GM12878 (cell line): ENCODE results near the gene GNAT3. TPM values are rescaled to one million over a fixed set of nuclear protein-coding genes. Genes with fewer than 3 reads are reported as not detected.

Source experiments
- ASH2L ChIP-seq: fragments of 300-600, 200-600 bp; sonication (generic); IDR thresholded peaks from 2 replicates; pipeline ENCODE4 v1.6.1; 2017; ENCODE audit warnings: low read depth, mild to moderate bottlenecking, borderline replicate concordance
- CBFB ChIP-seq: IDR thresholded peaks from 2 replicates; pipeline ENCODE4 v1.6.1; 2016; ENCODE audit warnings: antibody characterized with exemption, low read depth
- EED ChIP-seq: sonication (generic); IDR thresholded peaks from 2 replicates; pipeline ENCODE4 v1.6.1; 2016; ENCODE audit warnings: antibody characterized with exemption, low read depth
- ESRRA ChIP-seq: IDR thresholded peaks from 2 replicates; pipeline ENCODE4 v1.6.1; 2012; ENCODE audit warnings: mild to moderate bottlenecking, low read length, improper control_type of control experiment
- GABPA ChIP-seq: IDR thresholded peaks from 2 replicates; pipeline ENCODE4 v1.6.1; 2014; ENCODE audit warnings: antibody characterized with exemption, low read depth, mild to moderate bottlenecking, inconsistent platforms
- GATAD2B ChIP-seq: fragments of 450-650 bp; conservative IDR thresholded peaks from 2 replicates; pipeline ENCODE4 v1.6.1; 2017; ENCODE audit warnings: low read depth, mild to moderate bottlenecking, moderate library complexity
- HDAC2 ChIP-seq: fragments of 200-600 bp; sonication (generic); IDR thresholded peaks from 2 replicates; pipeline ENCODE4 v1.6.1; 2017
- SRF ChIP-seq, 2 experiments: IDR thresholded peaks; 2 replicates each; pipeline ENCODE4 v1.6.1; 2011; ENCODE audit warnings: low read depth in 2 of 2, low read length in 2 of 2, mild to moderate bottlenecking in 1 of 2, moderate library complexity in 1 of 2
- SUPT20H ChIP-seq: IDR thresholded peaks from 2 replicates; pipeline ENCODE4 v1.6.1; 2011; ENCODE audit warnings: low read depth, mild to moderate bottlenecking, low read length, moderate library complexity, borderline replicate concordance; ENCODE audit not compliant: control insufficient read depth
- ZNF274 ChIP-seq: IDR thresholded peaks from one replicate; pipeline ENCODE4 v1.8.0; 2011; ENCODE audit not compliant: insufficient read length, insufficient read depth
- ZNF622 ChIP-seq: fragments of 450-650 bp; IDR thresholded peaks from 2 replicates; pipeline ENCODE4 v1.6.1; 2017; ENCODE audit warnings: mild to moderate bottlenecking, inconsistent platforms
- polyA plus RNA-seq, 11 experiments: library from polyadenylated mRNA; depleted of rRNA in 4 of 11; unstranded in 6 of 11; stranded (reverse) in 5 of 11; fragments of >200 nt; fragmentation: Nextera tagmentation in 4 of 11; fragmentation: Illumina TruSeq in 1 of 11; extraction: Ambion mirVana in 4 of 11; extraction: Trizol in 1 of 11; gene quantifications; 1 replicate in 1 of 11; 2 replicates in 10 of 11; pipeline versions ENCODE4 v1.2.1 to v1.2.3, GENCODE V29; 2011 to 2016; ENCODE audit warnings: inconsistent platforms in 2 of 11, missing spikeins in 2 of 11, low read depth in 1 of 11
- total RNA-seq, 4 experiments: library from RNA; depleted of rRNA in 3 of 4; stranded (reverse); fragments of >200 nt in 3 of 4; fragmentation: Illumina TruSeq in 1 of 4; extraction: Trizol in 1 of 4; gene quantifications; 2 replicates each; pipeline versions ENCODE4 v1.2.1 to v1.2.3, GENCODE V29; 2013 to 2021
- TF ChIP-seq, protein P1 (sequence below): IDR thresholded peaks from 2 replicates; pipeline ENCODE4 v1.6.1; 2011; ENCODE audit warnings: mild to moderate bottlenecking, low read depth, low read length, moderate library complexity; ENCODE audit not compliant: insufficient replicate concordance
- TF ChIP-seq, protein P2 (sequence below): fragments of 450-650 bp; IDR thresholded peaks from 2 replicates; pipeline ENCODE4 v1.6.1; 2018; ENCODE audit warnings: mild to moderate bottlenecking, low read depth, moderate library complexity; ENCODE audit not compliant: partially characterized antibody

Gene GNAT3
- total and polyA plus RNA-seq, 10 of the 15 experiments (the other 5 are each of a cell fraction or from before 2014, with no cell fraction given): 1.7 to 8.3 (median 5.8) TPM; not detected in 1

DNA sequence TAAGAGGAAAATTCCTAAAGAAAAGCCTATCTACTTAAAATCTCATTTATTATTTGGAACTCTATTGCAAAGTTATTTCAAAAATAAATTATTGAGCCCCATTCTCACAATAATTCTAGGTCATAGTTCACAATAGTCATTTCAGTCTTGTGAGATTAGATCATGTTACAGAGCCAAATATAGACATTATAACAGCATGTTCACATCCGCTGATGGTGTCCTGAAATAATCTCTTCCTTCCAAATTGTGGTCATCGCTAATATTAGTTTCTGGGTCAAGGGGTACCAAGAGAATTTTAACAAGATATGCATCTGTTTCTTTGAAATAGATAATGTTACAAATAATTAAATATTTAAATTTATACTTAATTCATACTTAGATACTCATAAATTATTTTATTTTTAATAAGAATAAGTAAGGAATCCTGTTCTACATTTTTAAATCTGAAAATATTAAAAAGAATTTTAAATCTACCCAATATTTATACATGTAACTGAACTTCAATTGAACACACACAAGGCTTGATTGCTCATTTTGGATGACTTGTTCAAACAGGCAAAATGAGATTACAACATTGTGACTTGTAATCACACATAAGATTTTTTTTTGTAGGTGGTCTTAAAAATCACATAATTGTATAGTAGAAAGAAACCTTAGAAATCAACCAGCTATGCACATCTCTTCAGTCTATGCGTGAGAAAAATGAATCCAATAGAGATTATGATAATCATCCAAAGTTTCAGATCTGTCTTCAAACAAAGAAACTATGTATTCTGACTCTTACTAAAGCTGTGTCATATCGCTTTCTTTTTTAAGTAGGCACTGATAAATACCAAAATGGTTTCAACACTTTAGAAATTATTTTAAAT is 13.1 kb downstream of the GNAT3 start (continued):
- TF ChIP-seq, protein P1, sequence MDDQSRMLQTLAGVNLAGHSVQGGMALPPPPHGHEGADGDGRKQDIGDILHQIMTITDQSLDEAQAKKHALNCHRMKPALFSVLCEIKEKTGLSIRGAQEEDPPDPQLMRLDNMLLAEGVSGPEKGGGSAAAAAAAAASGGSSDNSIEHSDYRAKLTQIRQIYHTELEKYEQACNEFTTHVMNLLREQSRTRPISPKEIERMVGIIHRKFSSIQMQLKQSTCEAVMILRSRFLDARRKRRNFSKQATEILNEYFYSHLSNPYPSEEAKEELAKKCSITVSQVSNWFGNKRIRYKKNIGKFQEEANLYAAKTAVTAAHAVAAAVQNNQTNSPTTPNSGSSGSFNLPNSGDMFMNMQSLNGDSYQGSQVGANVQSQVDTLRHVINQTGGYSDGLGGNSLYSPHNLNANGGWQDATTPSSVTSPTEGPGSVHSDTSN: no peak
- no peak for TF ChIP-seq ESRRA
- TF ChIP-seq ZNF622: no peak
- TF ChIP-seq, protein P2, sequence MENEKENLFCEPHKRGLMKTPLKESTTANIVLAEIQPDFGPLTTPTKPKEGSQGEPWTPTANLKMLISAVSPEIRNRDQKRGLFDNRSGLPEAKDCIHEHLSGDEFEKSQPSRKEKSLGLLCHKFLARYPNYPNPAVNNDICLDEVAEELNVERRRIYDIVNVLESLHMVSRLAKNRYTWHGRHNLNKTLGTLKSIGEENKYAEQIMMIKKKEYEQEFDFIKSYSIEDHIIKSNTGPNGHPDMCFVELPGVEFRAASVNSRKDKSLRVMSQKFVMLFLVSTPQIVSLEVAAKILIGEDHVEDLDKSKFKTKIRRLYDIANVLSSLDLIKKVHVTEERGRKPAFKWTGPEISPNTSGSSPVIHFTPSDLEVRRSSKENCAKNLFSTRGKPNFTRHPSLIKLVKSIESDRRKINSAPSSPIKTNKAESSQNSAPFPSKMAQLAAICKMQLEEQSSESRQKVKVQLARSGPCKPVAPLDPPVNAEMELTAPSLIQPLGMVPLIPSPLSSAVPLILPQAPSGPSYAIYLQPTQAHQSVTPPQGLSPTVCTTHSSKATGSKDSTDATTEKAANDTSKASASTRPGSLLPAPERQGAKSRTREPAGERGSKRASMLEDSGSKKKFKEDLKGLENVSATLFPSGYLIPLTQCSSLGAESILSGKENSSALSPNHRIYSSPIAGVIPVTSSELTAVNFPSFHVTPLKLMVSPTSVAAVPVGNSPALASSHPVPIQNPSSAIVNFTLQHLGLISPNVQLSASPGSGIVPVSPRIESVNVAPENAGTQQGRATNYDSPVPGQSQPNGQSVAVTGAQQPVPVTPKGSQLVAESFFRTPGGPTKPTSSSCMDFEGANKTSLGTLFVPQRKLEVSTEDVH: no peak
- TF ChIP-seq HDAC2: no peak
- TF ChIP-seq GATAD2B: no peak
- TF ChIP-seq GABPA: peak; percentile 40; the same call in 1 of the 2 replicates
- TF ChIP-seq ASH2L: no peak
- peak in 1 of 2 experiments; percentile 45; a peak in 1 of 4 replicates for TF ChIP-seq SRF (IDR thresholded peaks at IDR 0.05; ENCODE audit: low read depth in 2 of 2, low read length in 2 of 2)
- no peak for TF ChIP-seq SUPT20H
- no peak for TF ChIP-seq ZNF274
- peak; percentile 43; the same call in 1 of the 2 replicates for TF ChIP-seq EED
- TF ChIP-seq CBFB: peak; percentile 38; the same call in 1 of the 2 replicates
